HG02973 (cell line): ENCODE results near the gene AFDN.

Experiments
- ATAC-seq: cut with Tn5 transposase; IDR thresholded peaks from one replicate; pipeline ENCODE4 v1.9.1; 2021; ENCODE audit warnings: moderate library complexity; ENCODE audit not compliant: unreplicated experiment

Gene AFDN

DNA sequence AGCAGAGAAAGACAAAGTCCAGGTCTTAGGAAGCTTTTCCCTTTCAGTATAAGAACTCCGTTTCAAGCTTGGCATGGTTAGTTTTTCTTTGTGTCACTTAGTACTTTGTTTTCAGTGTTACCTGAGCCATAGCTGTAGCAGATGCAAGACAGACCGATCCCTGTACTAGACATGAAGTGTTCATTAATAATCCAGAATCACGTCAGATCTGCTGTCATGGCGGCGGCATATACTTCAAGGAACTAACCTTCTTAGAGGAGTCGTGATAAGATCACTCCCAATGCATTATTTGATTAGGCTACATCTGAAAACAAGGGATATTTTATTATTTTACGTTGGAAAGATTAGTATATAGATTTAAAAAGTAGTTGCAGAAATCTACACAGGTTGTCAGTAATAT, 83.9 kb downstream of the AFDN start:
- no peak for ATAC-seq

DNA sequence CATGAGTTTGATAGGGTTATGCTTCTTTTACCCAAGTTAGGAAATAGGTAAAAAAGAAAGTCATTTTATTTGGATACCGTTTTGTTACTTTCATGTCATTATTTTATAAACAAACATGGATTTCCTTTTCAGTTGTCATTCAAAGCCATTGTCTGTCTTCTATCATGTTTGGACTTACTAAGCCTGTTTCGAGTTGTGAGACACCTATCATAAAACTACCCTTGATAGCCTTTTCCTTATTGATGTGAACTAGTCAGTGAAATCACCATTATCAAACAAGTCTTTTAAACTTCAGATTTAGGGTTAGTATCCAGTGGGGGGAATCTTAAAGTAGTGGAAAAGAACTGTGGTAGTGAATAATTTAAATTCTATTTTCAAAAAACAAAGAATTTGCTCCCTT, 85.8 kb downstream of the AFDN start:
- ATAC-seq, result no peak

DNA sequence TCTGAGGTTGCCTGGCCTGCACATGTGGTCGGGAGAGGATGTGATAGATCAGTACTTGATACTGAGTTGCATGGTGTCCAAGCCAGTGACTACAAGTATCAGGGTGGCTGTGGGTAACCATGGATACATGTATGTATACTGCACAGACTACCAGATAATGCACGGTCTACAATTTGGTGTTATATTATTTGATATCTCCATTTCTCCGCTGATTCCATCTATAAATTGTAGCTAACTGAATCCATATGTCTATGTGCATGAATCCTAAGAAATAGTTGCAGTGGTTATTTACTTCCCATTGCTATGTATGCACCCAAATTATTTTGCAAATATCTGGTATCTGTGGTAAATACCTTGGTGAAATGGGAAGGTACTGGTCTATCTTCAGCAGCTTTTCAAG, 87.0 kb downstream of the AFDN start:
- ATAC-seq, result no peak

DNA sequence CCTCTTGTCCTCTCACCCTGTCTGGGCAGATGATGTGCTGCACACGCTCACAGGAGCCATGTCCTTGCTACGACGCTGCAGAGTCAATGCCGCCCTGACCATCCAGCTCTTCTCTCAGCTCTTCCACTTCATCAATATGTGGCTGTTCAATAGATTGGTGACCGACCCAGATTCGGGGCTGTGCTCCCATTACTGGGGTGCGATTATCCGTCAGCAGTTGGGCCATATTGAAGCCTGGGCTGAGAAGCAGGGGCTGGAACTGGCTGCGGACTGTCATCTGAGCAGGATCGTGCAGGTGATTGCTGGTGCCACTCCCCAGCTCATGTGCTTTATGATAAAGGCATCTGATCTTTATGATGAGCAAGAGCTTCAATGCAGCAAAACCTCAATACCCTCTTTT, 88.4 kb downstream of the AFDN start:
- ATAC-seq, result no peak

DNA sequence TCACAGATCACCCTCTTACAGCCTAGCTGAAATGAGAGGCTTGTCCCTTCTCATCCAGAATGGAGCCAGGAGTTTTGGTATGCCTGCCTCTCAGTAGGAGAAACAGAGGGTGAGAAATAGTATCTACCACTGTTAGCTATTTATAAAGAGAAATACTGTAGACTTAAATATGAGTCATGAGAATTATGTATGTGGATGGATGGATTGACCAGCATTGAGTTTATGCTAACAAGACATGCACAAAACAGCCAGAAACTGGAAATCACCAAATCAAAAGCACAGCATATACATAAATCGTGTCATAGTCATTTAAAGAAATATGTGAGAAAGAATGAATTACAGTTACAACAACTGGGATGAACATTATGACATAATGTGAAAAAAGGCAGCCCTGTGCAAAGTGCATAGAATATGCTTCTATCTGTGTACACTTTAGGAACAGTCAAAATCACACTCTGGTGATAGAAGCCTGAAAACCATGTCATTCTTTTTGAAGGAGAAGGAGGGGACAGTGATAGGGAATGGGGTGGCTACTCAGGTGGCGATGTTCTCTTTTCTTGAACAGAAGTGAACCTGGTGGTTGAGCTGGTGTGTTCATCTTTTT, 90.9 kb downstream of the AFDN start:
- ATAC-seq, result no peak

DNA sequence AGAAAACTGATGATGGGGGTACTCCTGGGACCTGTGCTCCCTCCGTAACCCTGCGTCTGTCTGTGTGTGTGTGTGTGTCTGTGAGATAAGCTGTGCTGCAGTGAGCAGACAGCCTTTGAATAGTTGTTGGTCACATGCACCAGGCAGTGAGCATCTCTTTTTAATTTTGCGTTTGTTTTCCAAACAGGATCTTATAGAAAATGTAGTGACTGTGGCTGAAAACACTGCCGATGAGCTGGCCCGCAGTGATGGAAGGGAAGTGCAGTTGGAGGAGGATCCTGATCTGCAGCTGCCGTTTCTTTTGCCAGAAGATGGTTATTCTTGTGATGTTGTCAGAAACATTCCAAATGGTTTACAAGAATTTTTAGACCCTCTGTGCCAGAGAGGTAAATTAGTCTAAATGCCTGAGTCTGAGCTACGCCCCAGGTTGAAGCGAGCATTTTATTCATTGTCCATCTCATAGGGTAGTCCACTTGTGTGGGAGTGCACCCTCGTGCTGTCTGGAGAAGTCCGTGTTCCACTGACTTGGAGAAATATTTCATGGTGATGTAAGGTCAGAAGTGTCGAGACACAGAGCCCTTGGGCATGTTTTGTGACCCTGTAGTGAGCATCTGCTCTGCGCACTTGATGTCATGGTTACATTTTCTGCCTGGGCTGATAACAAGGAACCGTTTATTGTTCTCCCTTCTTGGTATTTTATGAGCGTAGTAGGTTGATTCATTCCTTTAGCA, 92.0 kb downstream of the AFDN start:
- ATAC-seq, result no peak

DNA sequence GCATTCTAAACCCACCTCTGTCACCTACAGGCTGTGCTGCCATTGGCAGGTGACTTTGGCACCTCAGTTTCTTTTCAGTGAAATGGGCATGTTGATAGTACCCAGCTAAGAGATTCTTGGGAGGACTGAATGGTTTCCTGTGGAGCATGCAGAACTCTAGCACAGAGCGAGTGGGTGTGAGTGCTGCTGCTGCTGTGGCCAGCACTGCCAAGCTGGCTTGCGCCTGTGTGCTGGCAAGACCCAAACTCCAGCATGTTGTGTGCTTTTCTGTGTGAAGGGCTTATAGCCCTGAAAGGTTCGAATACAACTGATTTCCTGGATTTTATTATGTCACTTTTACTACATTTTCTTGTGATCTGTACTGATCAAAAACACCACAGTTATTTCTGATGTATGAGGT, 92.6 kb downstream of the AFDN start:
- ATAC-seq, result no peak

DNA sequence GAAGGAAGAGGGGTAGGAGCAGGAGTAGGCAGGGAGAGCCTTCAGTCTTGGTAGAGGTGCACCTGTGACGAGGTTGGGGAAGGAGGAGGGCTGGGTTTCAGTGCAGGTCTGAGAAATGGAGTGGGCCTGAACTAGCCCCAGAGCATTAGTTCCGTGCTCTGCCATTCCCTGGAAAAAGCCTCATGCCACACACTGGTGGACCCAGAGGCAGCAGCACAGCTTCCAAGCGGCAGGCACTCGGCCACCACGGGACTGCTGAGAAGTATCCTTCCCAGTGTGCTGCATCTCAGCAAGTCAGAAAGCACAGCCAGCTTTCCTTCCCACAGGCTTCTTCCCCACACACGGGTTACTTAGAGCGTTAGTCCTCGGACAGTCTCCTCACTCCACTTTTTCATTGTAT, 93.5 kb downstream of the AFDN start:
- no peak for ATAC-seq

DNA sequence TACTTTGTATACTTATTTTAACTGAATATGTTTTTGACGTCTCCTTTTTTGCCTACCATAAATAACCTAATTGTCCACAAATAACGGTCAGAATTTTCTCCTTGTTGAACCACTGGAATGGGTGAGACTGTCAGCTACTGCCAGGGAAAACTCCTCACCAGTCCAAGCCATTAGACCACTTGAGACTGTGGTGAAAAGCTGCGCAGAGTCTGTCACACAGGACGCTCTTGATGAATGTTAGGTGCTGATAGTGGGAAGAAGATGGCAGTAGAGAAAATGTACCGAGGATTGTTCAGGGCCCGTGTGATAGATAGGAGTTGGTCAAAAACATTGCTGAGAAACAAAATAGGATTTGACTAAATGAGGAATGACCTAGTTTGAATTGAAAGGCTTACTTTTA, 95.1 kb downstream of the AFDN start:
- no peak for ATAC-seq

DNA sequence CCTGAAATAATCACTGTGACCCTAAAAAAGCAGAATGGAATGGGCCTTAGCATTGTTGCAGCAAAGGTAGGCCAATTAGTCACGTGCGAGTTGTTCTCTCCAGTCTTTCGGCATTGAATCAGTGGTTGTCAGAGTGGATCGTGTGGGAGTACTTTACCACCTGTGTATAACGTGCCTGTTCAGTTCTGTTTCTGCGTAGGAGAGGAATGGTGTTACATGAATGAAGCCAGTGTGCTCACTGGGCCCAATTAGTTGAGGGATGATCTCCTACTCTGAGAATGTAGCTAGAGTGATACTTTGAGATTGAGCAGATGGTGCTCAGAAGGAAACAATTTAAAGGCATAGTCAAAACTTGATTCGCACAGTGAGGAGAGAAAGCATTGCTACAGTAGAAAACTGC, 98.3 kb downstream of the AFDN start:
- no peak for ATAC-seq

DNA sequence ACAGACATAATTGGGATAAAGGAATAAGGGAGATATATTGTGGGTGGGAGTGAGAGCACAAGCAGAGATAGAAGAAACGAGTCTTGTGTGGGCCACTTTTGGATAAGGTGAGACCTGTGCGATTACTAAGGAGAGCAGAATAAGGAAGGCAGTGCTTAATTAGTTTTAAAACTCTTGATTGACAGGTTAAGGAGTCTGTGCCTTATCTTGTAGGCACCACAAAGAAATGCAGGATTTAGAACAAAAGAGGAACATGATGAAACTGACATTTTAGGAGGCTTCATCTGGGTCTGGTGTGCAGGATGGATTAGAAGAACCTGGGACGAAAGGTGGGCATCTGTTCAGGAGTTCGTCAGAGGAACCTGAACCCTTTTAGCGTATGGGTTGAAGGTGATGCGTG, 100.5 kb downstream of the AFDN start:
- ATAC-seq, result no peak

DNA sequence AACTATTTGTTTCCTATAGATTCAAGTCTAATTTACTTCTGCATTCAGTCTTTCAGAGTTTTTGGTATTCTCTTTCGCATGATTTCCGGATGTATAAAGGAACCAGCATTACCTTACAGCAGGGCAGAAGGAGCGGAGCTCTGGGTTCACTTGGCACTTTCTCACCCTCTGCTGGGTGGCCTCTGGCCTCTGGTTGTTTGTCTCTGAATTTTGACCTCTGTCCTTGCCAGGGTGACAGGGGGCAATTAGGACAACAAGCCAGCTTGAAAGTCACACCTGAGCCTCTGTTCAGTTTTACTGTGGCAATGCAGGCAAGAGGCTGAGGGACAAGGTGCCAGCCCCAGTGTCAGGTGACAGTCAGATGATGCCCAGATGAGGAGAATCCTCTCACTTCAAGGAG, 101.4 kb downstream of the AFDN start:
- ATAC-seq, result no peak

DNA sequence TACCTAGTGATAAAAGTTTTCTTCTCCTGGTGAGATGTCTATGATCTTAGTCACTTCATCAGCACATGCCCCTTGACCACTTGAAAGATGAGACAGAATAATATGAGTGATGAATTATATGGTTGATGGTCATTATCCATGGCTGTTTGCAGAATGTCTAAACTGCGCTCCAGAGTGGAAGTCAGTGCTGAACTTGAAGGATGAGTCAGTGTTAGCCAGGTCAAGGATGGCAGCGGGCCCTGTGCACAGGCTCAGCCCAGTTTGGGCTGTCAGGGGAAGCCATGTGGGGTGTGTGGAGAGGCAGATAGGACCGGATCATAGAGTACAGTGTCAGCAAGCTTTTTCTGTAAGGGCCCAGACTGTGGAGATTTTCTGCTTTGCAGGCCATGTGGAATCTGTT, 103.6 kb downstream of the AFDN start:
- no peak for ATAC-seq

DNA sequence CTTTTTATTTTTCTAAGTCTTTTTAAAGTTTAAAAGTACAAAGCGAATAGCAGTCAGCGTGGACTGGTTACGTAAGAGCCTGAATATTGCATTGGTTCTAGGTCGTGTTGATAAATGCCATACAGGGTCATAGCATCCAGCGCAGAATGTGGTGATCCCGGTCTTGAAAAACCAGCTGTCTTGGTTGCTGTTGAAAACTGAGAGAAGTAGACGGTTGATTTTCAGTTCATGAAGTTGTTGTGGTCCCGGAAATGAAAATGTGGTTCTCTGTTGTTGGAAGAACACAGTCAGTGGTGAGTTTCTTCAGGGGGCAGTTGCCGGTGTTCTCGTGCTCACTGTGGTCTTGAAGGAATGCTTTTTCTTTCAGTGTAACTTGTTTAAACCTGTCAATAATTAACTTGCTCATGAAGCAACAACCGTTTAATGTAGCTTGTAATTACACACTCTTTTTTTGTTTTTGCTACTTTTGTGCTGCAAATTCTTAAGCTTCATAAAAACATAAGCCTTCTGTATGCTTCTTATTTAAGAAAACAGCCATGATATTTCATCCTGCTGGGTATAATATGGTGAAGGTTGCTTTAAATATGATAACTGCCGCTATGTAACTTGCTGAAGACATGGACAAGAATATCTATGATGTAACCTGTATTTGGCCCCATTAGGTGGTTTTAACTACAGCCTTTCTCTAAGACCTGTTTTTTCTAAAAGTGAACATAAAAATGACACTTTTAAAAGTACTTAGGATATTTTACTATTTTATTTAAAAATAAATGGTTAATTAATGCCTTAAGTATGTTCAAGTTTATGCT, 106.0 kb downstream of the AFDN start:
- no peak for ATAC-seq

DNA sequence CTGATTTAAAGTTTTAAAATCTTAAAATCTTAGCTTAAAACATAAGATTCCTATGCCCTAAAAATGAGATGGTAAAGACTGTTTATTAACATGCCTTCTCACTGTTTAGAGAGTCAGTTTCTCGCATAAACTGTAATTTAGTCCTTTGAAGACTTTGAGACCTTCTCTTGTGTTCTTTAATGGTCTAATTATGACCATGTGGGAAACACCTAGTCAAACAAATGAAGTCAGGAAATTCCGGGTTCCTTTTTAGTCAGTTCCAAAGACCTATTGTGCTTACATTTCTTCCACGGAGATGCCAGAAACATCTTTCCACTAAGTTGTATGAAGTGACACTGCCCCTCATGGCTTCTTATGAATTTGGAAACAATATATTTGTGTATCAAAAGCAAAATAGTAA, 106.6 kb downstream of the AFDN start:
- ATAC-seq, result no peak

DNA sequence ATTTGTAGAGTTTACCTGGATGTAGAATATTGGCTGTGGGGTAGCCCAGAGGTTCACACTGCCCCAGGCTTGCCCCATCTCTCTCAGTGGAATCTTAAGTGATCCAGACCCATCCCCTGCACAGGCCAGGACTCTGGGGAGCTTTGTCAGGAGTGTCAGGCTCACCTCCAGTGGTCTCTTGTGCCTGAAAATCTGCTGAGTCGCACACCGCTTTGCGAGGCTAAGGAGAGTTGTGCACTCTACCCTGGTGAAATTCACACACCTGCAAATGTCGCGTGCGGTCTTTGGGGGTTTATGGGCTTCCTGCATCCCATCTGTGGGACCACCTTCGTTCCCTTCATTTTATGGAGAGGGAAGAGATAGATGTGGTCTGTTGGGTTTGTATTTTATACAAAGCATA, 107.1 kb downstream of the AFDN start:
- no peak for ATAC-seq

DNA sequence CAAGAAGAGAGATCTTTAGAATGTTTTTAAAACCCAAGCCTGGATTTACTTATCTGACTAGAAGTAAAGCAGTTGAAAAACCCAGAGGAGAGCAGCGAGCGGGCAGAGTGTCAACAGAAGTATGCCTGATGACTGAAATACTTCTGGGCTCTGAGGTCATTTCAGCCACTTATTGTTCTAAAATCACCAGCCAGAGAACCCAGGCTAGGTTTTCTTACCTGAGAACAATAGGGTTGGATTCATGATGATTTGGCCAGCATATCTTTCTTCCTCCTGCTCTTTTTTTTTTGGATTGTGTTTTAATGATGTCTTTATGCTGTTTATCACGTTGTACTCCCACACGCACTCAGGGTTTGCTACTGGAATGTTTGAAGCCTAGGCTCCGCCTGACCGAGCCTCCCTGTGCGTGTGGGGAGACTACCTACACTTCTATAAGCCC, 107.7 kb downstream of the AFDN start:
- no peak for ATAC-seq

DNA sequence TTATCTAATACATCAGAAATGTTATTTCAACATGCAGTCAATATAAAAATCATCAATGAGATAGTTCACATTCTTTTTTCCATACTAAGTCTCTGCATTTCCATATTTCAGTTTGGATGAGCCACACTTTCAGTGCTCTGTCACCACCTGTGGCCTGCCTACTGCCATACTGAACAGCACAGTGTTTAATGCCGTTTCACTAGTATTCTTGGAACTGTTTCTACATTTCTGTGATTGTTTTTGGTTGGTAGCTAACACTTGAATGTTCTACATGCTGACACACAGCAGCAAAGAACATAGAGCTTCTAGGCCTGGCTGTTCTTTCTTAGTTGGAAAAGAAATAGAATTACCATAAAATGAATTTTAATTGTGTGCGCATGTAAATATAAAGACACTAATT, 109.3 kb downstream of the AFDN start:
- no peak for ATAC-seq

DNA sequence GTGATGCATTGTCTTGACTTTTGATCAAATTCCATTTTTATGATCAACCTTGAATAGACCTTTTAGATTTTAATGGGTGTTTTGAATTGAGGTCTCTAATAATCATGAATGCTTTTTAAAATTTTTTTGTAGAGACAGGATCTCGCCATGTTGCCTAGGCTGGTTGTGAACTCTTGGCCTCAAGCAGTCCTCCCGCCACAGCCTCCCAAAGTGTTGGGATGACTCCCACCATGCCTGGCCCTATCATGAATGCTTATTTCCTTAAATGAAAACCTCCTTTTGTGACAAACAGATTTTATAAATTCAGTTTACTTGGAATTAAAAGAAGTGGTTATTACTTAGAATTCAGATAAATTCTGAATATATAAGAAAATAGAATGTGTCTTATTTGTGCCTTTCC, 110.6 kb downstream of the AFDN start:
- no peak for ATAC-seq

DNA sequence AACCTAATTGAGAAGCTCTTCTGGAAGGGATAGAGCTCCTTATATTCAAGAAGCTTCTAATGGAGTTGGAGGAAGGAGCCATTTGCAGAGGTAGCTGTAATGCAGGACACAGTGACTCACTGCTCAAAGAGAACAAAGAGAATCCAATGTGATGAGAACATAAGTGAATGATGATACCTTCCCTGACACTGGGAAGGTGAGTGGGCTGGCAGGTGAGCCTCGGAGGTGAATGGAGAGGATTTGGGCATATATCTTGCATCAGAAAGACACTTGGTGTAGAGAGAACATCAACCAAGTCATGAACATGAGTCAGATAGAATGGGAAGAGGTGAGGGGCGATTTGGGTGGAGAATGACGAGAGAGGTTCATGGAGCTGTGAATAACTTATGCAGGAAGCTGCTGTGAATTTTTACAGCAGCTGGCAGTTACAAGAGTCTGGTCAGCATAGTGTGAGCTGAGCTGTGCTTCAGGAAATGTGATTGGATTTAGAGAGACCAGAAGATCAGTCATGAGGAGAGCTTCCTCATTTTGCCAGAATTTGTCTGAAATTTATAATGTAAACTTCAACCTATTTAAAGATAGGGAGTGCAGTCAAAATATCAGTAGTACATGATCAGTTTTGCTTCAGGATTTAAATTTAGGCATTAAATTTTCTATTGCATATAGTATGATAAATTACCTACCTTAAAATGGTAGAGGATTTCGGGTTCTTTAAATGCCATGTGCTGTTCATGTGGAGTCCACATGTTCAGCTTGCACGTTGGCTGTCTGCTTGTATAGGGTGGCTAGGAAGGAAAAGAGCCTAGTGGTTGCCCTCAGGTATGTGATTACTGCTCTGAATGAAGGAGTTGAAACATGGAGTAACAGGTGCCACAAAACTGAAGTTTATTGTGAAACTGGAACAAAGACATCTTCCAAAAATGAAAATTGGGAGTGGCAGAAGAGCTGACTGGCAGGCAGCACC, 111.5 kb downstream of the AFDN start:
- no peak for ATAC-seq

DNA sequence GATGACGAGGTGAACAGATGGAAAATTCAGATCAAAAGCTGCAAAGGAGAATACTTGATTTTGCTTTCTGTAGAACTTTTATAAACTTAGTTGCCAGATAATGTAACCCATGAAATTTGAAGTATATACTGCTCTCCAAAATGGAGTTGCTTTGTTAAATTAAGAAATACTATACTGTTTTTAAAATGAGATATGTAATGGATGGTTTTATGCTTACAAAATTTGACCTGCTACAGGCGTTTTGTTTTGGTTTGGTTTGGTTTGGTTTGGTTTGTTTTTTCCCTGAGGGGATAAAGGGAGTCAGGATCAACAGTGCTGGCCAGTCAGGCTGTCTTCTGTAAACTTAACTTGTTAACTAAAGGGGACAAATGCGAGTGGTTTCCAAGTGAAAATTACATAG, 115.1 kb downstream of the AFDN start:
- no peak for ATAC-seq
